ENCODE data around the gene WDR45.
A peak's percentile ranks its signal among the peaks of the same experiment; 100 is the strongest.

The WDR45 gene

GRCh38 chrX:49073601-49074575 lies 5.8 kb downstream of the WDR45 start, which contains the start of gene PRAF2:
PRAF2 (minus strand) TSS chrX:49074002; CDS start chrX:49073987, 15 bp downstream.
- DNase-seq (ENCODE audit: low spot score), result peak; percentile 94

GRCh38 chrX:49072712-49073095 lies 7.0 kb downstream of the WDR45 start:
- DNase-seq (ENCODE audit: low spot score), result no peak

GRCh38 chrX:49071877-49072711 lies 7.6 kb downstream of the WDR45 start:
- peak; percentile 64 for DNase-seq (ENCODE audit: low spot score)

- DNase-seq (ENCODE audit: low spot score), result no peak
Measured at GRCh38 chrX:49070988-49071387, 8.7 kb downstream of the WDR45 start.

GRCh38 chrX:49069038-49069437 lies 10.6 kb downstream of the WDR45 start:
- DNase-seq (ENCODE audit: low spot score), result no peak

- DNase-seq (ENCODE audit: low spot score), result no peak
Measured at GRCh38 chrX:49067285-49068120, 12.2 kb downstream of the WDR45 start.

GRCh38 chrX:49066690-49067089 lies 13.0 kb downstream of the WDR45 start:
- DNase-seq (ENCODE audit: low spot score), result no peak

GRCh38 chrX:49066278-49066677 lies 13.4 kb downstream of the WDR45 start:
- DNase-seq (ENCODE audit: low spot score), result no peak

- no peak for DNase-seq (ENCODE audit: low spot score)
Measured at GRCh38 chrX:49064735-49065134, 15.0 kb downstream of the WDR45 start.

GRCh38 chrX:49064303-49064702 lies 15.4 kb downstream of the WDR45 start:
- DNase-seq (ENCODE audit: low spot score), result no peak

GRCh38 chrX:49063715-49064114 lies 16.0 kb downstream of the WDR45 start:
- no peak for DNase-seq (ENCODE audit: low spot score)

GRCh38 chrX:49061916-49062315 lies 17.8 kb downstream of the WDR45 start:
- no peak for DNase-seq (ENCODE audit: low spot score)

- DNase-seq (ENCODE audit: low spot score), result no peak
Measured at GRCh38 chrX:49061490-49061889, 18.2 kb downstream of the WDR45 start.

GRCh38 chrX:49060914-49061313 lies 18.8 kb downstream of the WDR45 start:
- no peak for DNase-seq (ENCODE audit: low spot score)

GRCh38 chrX:49059681-49060085 lies 20.0 kb downstream of the WDR45 start:
- no peak for DNase-seq (ENCODE audit: low spot score)

GRCh38 chrX:49059201-49059600 lies 20.5 kb downstream of the WDR45 start:
- no peak for DNase-seq (ENCODE audit: low spot score)

GRCh38 chrX:49058794-49059193 lies 20.9 kb downstream of the WDR45 start, which contains the start of gene CCDC120:
CCDC120 (plus strand) TSS chrX:49058999; CDS start chrX:49062042, 3,043 bp downstream.
- peak; percentile 68 for DNase-seq (ENCODE audit: low spot score)

- no peak for DNase-seq (ENCODE audit: low spot score)
Measured at GRCh38 chrX:49054073-49054762, 25.5 kb downstream of the WDR45 start.

GRCh38 chrX:49053223-49054072 lies 26.2 kb downstream of the WDR45 start:
- peak; percentile 81 for DNase-seq (ENCODE audit: low spot score)

- DNase-seq (ENCODE audit: low spot score), result no peak
Measured at GRCh38 chrX:49043987-49044281, 35.8 kb downstream of the WDR45 start.
